ENCODE measurements around the gene NALF2.

NALF2 gene

DNA sequence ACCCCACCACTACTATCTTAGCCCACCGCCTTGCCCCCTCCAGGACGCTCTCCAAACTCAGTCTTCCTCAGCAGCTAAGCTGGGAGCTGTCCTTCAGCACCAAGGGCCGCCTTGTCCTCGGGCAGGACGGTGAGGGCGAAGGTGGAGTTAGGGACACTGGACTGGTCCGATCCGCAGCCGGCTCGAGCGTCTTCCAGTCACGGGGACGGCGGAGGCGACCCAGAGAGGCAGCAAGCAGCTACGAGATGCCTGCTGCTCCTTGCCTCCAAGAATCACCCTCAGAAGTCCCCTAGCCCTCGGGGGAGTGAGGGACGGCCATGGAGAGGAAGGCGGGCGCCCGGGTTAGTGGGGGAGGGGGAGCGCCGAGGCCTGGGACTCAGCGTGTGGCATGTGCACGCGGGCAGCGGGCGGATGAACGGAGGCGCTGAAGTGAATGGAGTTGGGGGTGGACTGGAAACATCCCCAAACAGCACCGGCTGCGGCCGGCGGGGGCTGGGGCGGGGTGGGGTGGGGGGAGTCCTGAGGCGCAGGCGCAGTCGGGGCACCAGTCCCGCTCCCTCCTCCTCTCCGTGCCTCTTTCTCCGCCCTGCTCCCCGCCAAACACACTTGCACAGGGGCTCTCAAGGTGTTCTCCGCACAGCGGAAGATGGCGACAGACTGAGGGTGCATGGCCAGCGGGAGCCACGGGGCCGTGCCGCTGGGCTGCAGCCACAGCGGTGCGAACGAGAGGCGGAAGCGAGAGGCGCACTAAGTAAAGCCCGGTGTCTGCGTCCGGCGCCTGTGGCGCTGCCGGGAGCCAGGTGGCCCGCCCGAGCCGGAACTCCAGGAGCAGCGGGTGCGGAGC lies at the start of gene NALF2:
Gene NALF2, plus strand, starts transcription at position 545 of the 844 bp plus-strand sequence. CDS start 957 bp downstream, outside the sequence.
- peak; percentile 20 for DNase-seq (ENCODE audit: low spot score)

- no peak for DNase-seq (ENCODE audit: low spot score)
Observed at GRCh38 chrX:69457756-69458155, 46.4 kb upstream of the NALF2 start.

- no peak for DNase-seq (ENCODE audit: low spot score)
Observed at GRCh38 chrX:69466546-69466945, 37.6 kb upstream of the NALF2 start.

- DNase-seq (ENCODE audit: low spot score): no peak
Observed at GRCh38 chrX:69469975-69470374, 34.2 kb upstream of the NALF2 start.

DNA sequence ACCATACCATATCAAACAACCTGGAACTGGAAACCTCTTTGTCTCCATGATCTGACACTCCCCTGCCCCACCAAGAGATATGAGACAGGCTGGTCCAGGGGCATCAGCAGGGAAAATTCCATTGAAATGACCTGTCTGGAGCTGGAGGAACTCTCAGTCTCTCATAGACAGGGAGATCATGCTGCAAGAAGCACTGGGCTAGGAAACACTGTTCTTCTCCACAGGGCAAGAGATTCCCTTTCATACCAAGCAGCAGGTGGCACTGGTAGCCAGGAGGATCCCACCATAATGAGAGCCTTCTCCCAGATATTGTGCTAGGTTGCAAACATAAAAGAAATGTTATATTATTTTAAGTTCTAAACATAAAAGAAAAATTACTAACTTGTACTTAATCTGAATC lies 14.5 kb upstream of the NALF2 start:
- DNase-seq (ENCODE audit: low spot score): no peak

DNA sequence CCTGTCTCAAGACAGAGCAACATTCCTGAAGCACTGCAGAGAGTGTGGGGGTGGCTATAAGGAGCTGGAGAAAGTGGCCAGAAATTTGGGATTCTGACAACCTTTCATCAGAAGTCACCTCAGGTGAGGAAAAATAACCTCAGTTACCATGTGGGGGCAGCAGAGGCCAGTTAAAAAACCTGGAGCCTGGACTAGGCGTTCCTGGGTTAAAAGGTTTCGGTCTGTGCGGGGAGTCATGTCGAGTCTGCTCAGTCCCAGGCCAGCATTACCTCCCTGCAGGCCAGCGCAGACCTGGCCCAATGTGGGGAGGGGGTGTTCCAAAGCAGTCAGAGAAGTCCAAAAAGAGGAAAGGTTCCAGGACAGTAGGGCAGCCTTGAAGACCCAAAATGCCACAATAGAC lies 10.9 kb upstream of the NALF2 start:
- DNase-seq (ENCODE audit: low spot score): peak; percentile 7

GRCh38 chrX:69493766-69494165 lies 10.4 kb upstream of the NALF2 start:
- no peak for DNase-seq (ENCODE audit: low spot score)

- no peak for DNase-seq (ENCODE audit: low spot score)
Observed at GRCh38 chrX:69496183-69496582, 7.9 kb upstream of the NALF2 start.

DNA sequence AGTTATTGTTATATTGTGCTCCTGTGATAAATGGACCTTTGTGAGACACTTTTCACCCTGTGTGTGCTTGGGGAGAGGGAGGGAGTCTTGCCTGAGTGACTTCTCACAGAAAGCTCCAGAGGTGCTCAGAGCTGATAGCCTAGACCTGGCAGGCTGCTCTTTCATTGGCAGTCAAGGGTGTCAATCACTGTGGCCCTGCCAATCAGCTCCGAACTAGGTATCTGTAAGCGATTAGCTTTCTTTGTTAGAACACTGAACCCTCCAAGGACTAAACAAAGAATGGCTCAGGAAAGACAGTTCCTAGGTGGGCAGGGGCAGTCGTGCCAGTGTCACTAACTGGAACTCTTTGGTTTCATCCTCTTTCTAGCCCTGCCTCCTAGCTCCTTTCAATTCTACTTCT lies 2.7 kb upstream of the NALF2 start:
- peak; percentile 13 for DNase-seq (ENCODE audit: low spot score)

- no peak for DNase-seq (ENCODE audit: low spot score)
Observed at GRCh38 chrX:69503228-69503781, 821 bp upstream of the NALF2 start.

GRCh38 chrX:69504626-69505612 lies 793 bp downstream of the NALF2 start:
- DNase-seq (ENCODE audit: low spot score): no peak

DNA sequence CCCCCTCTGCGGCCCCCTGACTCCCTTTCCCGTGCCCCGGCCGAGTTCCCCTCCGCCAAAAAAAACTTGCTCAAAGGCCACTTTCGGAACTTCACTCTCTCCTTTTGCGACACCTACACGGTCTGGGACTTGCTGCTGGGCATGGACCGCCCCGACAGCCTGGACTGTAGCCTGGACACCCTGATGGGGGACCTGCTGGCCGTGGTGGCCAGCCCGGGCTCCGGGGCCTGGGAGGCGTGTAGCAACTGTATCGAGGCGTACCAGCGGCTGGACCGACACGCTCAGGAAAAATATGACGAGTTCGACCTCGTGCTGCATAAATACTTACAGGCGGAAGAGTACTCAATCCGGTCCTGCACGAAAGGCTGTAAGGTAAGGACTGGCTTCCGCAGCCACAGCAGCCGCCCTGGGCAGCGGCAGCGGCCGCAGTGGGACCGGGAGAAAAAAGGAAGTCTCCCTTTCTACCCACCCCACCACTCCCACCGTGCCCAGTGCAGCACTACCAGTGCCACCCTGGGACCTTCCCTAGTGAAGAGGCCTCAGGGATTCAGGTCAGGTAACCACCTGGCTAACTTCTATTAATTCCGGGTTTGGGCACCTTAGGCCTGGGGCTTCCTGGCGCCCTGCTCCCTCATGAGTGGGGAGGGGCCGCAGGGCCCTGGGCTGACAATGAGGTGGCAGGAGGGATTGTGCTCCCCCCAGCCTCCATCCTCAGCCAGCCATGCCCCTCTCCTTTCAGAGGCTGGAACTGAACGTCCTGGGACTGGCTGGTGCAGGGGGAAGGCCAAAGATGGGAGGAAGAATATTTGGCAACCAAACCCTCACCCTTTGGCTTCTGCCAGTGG lies 1.9 kb downstream of the NALF2 start:
- DNase-seq (ENCODE audit: low spot score): no peak

GRCh38 chrX:69506617-69507499 lies 2.7 kb downstream of the NALF2 start:
- DNase-seq (ENCODE audit: low spot score): no peak

DNA sequence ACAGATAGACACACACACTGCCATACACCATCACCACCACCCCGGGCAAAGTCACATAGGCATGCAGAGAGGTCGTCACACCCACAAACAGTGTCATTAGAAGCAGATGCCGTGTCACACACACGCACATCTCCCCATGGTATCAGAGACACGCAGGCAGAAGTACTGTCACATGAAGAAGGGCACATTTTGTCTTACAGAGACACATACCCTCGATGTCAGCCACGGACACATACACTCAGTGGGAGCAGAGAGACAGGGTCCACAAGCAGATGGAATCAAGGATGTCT lies 3.3 kb downstream of the NALF2 start:
- no peak for DNase-seq (ENCODE audit: low spot score)

DNA sequence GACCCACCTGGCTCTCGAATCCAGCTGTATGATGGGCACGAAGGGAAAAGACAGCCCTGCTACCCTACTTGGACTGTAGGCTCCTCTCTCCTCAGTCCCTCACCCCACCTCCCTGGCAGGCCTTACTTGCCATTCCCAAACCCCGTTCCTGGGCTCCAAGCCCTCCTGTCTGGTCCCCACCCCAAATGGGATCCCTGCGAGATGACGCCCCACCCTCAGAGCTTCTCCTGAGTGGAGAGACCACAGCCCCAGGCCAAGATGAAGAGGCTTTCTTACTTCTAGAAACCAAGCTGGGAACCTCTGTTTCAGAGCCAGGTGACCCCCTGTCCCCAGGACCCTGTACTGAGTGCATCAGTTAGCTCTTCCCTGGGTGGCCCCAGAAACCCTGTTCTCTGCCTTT lies 4.5 kb downstream of the NALF2 start:
- DNase-seq (ENCODE audit: low spot score): no peak

GRCh38 chrX:69510137-69510715 lies 6.1 kb downstream of the NALF2 start:
- DNase-seq (ENCODE audit: low spot score): no peak

GRCh38 chrX:69510914-69511513 lies 6.9 kb downstream of the NALF2 start:
- no peak for DNase-seq (ENCODE audit: low spot score)

DNA sequence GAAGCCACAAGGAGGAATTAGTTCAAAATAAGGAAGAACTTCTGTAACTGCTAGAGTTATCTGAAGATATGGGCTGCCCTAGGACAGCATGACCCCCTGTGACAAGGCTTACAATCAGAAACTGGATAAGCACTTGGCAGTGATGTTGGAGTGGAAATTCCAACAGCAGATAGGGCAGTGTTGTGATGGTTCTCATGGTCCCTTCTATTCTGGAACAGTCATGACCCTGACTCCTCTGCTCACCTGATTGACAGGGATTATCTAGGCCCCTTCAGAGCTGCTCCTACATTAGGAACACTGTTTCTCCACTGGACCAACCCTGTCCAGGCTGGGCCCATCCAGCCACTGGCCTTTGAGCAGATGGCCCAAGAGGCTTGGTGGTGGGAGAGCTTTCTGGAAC lies 17.9 kb downstream of the NALF2 start:
- DNase-seq (ENCODE audit: low spot score): no peak

DNA sequence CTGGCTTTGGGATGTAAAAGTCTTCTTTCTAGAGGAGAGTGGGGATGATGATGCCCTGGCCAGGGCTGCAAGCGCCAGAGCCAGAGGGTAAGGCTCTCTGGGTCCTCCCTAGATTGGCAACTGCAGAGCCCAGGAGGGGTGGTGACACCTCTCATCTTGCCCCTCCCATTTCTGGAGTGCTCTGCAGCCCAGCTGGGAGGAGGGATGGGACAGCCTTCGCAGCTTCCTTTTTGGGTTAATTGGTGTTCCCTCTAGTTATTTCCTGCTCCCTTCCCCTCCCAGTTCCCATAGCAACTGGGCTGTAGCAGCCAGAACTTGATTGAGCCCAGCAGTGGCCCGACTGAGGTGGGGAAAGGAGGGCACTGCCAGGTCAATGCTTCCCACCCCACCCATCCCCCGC lies 19.2 kb downstream of the NALF2 start:
- no peak for DNase-seq (ENCODE audit: low spot score)

GRCh38 chrX:69524781-69525363 lies 20.7 kb downstream of the NALF2 start:
- no peak for DNase-seq (ENCODE audit: low spot score)
